ENCODE data around the gene RADIL.

DNA sequence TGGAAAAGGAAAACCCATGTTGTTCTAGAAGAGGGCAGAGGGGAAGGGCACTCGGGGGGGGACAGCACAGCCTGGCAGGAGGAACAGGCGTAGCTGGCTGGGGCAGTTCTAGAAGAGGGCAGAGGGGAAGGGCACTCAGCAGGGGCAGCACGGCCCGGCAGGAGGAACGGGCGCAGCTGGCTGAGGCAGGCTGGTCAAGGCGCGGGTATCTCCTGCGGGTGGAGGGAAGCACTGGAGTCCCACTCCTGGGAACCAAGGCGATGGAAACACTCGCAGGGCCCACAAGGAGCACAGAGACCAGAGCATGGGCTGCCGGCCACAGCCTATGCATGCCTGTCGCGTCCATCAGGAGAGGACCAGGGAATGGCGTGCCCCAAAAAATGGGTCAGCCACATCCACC lies 58.4 kb downstream of the RADIL start:
- TF ChIP-seq, protein P1, sequence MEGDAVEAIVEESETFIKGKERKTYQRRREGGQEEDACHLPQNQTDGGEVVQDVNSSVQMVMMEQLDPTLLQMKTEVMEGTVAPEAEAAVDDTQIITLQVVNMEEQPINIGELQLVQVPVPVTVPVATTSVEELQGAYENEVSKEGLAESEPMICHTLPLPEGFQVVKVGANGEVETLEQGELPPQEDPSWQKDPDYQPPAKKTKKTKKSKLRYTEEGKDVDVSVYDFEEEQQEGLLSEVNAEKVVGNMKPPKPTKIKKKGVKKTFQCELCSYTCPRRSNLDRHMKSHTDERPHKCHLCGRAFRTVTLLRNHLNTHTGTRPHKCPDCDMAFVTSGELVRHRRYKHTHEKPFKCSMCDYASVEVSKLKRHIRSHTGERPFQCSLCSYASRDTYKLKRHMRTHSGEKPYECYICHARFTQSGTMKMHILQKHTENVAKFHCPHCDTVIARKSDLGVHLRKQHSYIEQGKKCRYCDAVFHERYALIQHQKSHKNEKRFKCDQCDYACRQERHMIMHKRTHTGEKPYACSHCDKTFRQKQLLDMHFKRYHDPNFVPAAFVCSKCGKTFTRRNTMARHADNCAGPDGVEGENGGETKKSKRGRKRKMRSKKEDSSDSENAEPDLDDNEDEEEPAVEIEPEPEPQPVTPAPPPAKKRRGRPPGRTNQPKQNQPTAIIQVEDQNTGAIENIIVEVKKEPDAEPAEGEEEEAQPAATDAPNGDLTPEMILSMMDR (IDR thresholded peaks at IDR 0.05), result no peak
- TF ChIP-seq EP300 (IDR thresholded peaks at IDR 0.05), result no peak

Measured in tibial nerve (tissue), 4 donors.